SK-N-SH (cell line): ENCODE measurements around the gene DLG2.

Source experiments
- CHD2 ChIP-seq: fragments of 150-350 bp; IDR thresholded peaks from 2 replicates; pipeline ENCODE4 v1.6.1; 2018; ENCODE audit warnings: low read length; ENCODE audit not compliant: partially characterized antibody
- EZH2phosphoT487 ChIP-seq: fragments of 200-600 bp; sonication (generic); IDR thresholded peaks from 2 replicates; pipeline ENCODE4 v1.6.1; 2017; ENCODE audit warnings: low read depth, mixed run types, mild to moderate bottlenecking, antibody characterized with exemption, moderate library complexity, borderline replicate concordance
- FOXJ3 ChIP-seq: sonication (generic); formaldehyde crosslinking; IDR thresholded peaks from 2 replicates; pipeline ENCODE4 v1.5.1; 2020; ENCODE audit warnings: mild to moderate bottlenecking, missing genetic modification reagents
- JUND ChIP-seq: IDR thresholded peaks from 2 replicates; pipeline ENCODE4 v1.4.0; 2012
- NFIC ChIP-seq: IDR thresholded peaks from 2 replicates; pipeline ENCODE4 v1.4.0; 2012; ENCODE audit warnings: borderline replicate concordance
- RAD21 ChIP-seq: IDR thresholded peaks from 2 replicates; pipeline ENCODE4 v1.6.1; 2012; ENCODE audit warnings: mild to moderate bottlenecking, low read length
- RXRA ChIP-seq: IDR thresholded peaks from 2 replicates; pipeline ENCODE4 v1.4.0; 2012; ENCODE audit warnings: low read depth, mild to moderate bottlenecking, borderline replicate concordance
- TAF1 ChIP-seq: IDR thresholded peaks from 2 replicates; pipeline ENCODE4 v1.6.1; 2012; ENCODE audit warnings: low read depth, mild to moderate bottlenecking, low read length, moderate library complexity, borderline replicate concordance
- TF ChIP-seq, protein P1 (sequence below): fragments of 200-600 bp; sonication (generic); IDR thresholded peaks from 2 replicates; pipeline ENCODE4 v1.6.1; 2017; ENCODE audit warnings: antibody characterized with exemption, mild to moderate bottlenecking, moderate library complexity
- TF ChIP-seq, protein P2 (sequence below): IDR thresholded peaks from 2 replicates; pipeline ENCODE4 v1.6.1; 2012; ENCODE audit warnings: mild to moderate bottlenecking, low read depth, low read length, moderate library complexity
- TF ChIP-seq, protein P3 (sequence below): IDR thresholded peaks from 2 replicates; pipeline ENCODE4 v1.4.0; 2012; ENCODE audit warnings: low read depth, borderline replicate concordance

DNA sequence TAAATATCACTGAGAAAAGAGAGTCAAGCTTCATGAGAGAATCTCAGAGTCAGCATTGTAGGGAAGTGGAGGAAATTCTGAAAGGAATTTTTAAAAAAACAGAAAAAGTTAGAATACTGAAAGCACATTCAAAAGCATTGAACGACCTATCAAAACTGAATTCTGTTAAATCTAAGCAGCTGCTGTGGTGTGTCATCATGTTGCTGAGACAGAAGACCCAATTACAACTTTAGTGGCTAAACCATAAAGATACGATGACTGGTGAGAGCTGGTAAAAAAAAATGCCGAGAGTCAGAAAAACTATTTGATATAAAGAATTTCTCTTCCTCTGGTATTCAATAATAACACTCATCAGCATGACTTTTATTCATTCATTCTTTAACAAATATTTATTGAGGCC, 220.8 kb downstream of the DLG2 start:
- TF ChIP-seq, protein P1, sequence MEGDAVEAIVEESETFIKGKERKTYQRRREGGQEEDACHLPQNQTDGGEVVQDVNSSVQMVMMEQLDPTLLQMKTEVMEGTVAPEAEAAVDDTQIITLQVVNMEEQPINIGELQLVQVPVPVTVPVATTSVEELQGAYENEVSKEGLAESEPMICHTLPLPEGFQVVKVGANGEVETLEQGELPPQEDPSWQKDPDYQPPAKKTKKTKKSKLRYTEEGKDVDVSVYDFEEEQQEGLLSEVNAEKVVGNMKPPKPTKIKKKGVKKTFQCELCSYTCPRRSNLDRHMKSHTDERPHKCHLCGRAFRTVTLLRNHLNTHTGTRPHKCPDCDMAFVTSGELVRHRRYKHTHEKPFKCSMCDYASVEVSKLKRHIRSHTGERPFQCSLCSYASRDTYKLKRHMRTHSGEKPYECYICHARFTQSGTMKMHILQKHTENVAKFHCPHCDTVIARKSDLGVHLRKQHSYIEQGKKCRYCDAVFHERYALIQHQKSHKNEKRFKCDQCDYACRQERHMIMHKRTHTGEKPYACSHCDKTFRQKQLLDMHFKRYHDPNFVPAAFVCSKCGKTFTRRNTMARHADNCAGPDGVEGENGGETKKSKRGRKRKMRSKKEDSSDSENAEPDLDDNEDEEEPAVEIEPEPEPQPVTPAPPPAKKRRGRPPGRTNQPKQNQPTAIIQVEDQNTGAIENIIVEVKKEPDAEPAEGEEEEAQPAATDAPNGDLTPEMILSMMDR, result no peak
- TF ChIP-seq CHD2, result no peak
- TF ChIP-seq, protein P2, sequence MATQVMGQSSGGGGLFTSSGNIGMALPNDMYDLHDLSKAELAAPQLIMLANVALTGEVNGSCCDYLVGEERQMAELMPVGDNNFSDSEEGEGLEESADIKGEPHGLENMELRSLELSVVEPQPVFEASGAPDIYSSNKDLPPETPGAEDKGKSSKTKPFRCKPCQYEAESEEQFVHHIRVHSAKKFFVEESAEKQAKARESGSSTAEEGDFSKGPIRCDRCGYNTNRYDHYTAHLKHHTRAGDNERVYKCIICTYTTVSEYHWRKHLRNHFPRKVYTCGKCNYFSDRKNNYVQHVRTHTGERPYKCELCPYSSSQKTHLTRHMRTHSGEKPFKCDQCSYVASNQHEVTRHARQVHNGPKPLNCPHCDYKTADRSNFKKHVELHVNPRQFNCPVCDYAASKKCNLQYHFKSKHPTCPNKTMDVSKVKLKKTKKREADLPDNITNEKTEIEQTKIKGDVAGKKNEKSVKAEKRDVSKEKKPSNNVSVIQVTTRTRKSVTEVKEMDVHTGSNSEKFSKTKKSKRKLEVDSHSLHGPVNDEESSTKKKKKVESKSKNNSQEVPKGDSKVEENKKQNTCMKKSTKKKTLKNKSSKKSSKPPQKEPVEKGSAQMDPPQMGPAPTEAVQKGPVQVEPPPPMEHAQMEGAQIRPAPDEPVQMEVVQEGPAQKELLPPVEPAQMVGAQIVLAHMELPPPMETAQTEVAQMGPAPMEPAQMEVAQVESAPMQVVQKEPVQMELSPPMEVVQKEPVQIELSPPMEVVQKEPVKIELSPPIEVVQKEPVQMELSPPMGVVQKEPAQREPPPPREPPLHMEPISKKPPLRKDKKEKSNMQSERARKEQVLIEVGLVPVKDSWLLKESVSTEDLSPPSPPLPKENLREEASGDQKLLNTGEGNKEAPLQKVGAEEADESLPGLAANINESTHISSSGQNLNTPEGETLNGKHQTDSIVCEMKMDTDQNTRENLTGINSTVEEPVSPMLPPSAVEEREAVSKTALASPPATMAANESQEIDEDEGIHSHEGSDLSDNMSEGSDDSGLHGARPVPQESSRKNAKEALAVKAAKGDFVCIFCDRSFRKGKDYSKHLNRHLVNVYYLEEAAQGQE, result no peak
- no peak for TF ChIP-seq FOXJ3 (CRISPR knock-in tag)
- no peak for TF ChIP-seq RAD21
- no peak for TF ChIP-seq NFIC
- TF ChIP-seq RXRA, result no peak
- no peak for TF ChIP-seq JUND
- TF ChIP-seq, protein P3, sequence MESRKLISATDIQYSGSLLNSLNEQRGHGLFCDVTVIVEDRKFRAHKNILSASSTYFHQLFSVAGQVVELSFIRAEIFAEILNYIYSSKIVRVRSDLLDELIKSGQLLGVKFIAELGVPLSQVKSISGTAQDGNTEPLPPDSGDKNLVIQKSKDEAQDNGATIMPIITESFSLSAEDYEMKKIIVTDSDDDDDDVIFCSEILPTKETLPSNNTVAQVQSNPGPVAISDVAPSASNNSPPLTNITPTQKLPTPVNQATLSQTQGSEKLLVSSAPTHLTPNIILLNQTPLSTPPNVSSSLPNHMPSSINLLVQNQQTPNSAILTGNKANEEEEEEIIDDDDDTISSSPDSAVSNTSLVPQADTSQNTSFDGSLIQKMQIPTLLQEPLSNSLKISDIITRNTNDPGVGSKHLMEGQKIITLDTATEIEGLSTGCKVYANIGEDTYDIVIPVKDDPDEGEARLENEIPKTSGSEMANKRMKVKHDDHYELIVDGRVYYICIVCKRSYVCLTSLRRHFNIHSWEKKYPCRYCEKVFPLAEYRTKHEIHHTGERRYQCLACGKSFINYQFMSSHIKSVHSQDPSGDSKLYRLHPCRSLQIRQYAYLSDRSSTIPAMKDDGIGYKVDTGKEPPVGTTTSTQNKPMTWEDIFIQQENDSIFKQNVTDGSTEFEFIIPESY, result no peak
- no peak for TF ChIP-seq TAF1
- no peak for TF ChIP-seq EZH2phosphoT487
